NCI-H2081 treated with DMSO at 0.1 percent for 48 hours (cell line): ENCODE results near the gene MBD3L2.
"Not testable (repeated sequence)": the region's sequence is repeated elsewhere in the genome, so short reads cannot be mapped to it uniquely, and the experiment has no call there.

Experiments used
- DNase-seq: peaks from one replicate; lab custom pipeline; 2025; lab: John Stamatoyannopoulos, UW

The MBD3L2 gene

DNA sequence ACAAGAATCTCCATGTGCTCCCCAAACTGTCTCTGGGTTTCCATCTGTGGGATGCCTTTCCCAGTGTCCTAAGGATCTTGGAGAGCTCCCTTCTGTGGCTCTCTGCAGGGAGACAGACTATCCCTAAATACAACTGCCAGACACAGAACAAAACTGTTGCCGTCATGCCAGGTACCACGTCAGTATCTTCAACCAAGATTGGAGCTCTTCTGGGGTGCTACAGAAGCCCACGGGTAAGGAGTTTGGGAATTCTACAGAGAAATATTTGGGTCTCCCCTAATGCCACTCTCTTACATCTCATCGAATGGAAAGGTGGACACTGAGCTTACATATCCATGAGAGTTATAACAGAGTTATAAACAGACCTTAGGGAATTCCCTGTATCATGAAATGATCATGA is 14.2 kb downstream of the MBD3L2 start:
- DNase-seq, result no peak

GRCh38 chr19:7063764-7064418 is 14.8 kb downstream of the MBD3L2 start:
- DNase-seq, result no peak

DNA sequence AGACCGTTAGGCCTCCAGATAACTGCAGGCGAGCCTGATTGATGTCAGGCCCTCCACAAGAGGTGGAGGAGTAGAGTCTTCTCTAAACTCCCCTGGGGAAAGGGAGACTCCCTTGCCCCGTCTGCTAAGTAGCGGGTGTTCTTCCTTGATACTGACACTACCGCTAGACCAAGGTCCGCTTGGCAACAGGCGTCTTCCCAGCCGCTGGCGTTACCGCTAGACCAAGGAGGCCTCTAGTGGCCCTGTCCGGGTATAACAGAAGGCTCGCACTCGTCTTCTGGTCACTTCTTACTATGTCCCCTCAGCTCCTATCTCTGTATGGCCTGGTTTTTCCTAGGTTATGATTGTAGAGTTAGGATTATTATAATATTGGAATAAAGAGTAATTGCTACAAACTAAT is 18.0 kb downstream of the MBD3L2 start:
- not testable (repeated sequence) for DNase-seq

DNA sequence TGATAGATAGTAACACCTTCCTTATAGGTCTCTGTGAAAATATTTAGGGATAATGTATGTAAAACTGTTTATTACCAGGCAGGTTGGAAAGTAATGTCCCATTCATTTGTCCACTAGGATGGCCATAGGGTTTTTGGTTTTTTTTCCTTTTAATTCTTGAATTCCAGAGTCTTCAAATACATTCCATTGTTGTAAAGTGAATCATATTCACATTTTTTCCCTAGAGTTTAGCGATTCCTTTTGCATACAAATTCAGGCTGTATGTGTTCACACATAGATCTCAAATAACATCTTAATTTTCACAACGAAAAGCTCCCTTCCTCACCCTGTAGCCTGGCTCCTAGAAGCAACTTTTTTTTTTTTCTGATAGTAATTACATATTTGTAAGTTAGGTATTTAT is 18.6 kb downstream of the MBD3L2 start:
- DNase-seq, result no peak

GRCh38 chr19:7068599-7068998 is 19.5 kb downstream of the MBD3L2 start:
- no peak for DNase-seq

- DNase-seq, result peak; percentile 70
Measured at GRCh38 chr19:7069042-7069903, 20.2 kb downstream of the MBD3L2 start, which contains the start of gene ZNF557. TSS of gene ZNF557 (plus strand) at chr19:7069703. CDS start at chr19:7075075, 5,372 bp downstream.

DNA sequence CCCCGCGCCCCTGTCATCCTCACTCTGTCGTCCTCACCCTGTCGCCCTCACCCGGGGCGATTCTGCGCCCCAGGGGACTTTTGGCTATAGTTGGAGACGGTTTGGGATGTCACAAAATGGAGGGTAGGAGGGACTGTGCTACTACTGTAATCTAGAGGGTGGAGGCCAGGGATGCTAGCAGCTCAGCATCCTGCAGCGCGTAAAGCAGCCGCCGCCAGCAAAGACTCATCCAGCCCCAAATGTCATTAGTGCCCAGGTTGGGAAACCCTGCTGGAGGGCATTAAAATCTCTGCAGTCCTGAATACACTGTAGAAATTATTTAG is 20.7 kb downstream of the MBD3L2 start:
- DNase-seq, result no peak

DNA sequence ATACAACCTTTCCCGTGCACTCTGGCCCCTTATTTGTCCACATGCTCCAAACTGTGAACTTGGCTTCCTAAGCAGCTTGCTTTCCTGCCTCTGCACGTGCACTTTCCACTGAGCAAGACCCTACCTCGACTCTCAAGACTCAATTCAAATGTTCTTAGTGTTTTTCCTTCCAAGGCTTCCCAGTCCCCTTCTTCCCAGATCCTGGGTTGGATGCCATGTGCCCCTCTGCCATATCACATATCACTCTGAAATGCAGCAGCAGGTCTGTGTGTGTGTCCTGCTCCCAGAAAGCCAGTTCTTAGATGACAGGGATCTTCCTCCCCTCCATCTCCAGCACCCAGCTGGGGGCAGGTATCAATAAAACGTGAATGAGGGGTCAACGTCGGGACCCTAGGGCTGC is 23.4 kb downstream of the MBD3L2 start:
- DNase-seq, result no peak

DNA sequence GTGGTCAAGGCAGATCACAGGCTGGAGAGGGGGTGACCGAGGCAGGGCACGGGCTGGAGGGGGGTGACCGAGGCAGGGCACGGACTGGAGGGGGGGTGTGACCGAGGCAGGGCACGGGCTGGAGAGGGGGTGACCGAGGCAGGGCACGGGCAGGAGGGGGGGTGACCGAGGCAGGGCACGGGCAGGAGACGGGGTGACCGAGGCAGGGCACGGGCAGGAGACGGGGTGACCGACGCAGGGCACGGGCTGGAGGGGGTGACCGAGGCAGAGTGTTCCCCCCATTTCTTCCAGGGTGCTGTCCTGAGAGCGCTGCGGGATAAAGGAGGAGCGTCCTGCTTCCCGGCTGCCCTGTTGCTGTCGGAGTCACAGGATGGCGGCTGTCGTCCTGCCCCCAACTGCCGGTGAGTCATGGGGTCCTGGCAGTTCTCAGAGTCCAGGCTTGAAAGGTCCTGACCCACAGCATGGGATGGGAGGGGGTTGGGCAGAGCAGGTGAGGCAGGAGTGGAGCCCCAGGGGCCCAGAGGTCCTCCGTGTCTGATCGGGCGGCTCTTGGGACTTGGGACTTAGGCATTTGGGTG is 25.7 kb downstream of the MBD3L2 start:
- no peak for DNase-seq

GRCh38 chr19:7076151-7076550 is 27.0 kb downstream of the MBD3L2 start:
- no peak for DNase-seq

GRCh38 chr19:7078008-7078407 is 28.9 kb downstream of the MBD3L2 start:
- DNase-seq, result no peak

GRCh38 chr19:7083076-7083956 is 34.2 kb downstream of the MBD3L2 start:
- DNase-seq, result no peak

DNA sequence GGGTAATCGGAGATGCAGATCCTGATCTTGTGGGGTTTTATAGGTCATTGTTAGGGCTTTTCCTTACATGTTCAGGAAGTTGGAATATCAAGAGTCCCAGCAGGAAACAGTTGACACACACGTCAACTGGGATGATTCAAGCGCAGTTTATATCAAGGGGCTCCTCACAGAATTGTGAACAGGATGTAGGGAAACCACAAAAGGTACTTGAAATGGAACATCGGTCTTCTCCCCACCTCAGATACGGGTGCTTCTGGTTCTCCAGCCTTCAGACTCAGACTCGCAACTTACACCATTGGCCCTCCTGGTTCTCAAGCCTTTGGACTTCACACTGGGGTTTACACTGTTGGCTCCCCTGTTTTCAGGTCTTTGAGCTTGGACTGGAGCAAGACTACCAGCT is 39.9 kb downstream of the MBD3L2 start:
- DNase-seq, result no peak

GRCh38 chr19:7098096-7098495 is 49.0 kb downstream of the MBD3L2 start:
- DNase-seq, result no peak

DNA sequence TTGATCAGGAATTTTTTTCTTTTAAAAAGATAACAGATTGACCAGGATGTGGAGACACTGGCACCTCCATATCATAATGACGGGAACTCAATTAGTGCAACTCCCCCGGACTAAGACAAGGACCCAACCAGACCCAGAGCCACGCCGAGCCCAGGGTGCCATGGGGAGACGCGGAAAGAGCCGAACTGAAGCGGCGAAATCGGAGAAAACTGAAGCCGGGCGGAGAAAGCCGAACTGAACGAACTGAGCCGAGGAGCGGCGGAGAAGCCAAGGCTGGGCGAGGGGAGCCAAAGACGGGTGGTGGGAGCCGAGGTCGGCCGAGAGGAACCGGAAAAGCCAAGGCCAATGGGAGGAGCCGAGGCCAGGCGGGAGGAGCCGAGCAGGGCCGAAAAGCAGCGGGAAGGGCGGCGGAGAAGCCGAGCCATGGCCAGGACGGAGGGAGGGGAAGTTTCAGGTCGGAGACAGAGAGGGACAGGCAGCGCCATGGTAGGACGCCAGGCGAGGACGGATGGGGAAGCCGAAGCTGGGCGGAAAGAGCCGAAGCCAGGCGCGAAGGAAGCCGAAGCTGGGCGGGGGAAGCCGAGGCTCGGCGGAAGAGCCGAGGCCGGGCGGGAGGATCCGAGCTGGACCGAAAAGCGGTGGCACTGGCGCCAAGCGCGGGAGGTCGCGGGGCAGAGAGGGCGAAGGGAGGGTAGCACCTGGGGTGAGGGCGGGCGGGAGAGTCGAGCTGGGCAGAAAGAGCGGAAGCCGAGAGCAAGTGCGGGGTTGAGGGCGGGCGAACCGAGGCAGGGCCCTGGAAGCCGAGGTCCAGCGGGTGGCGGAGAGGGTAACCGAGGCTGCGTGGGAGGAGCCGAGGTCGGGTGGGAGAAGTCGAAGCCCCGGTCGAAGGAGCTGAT is 49.8 kb downstream of the MBD3L2 start:
- DNase-seq, result peak; percentile 67

GRCh38 chr19:7099597-7099921 is 50.4 kb downstream of the MBD3L2 start:
- no peak for DNase-seq
